Upper lobe of right lung (tissue), 1 donor: Measurements from ENCODE around the gene ALDH5A1. TPM values are rescaled to one million over a fixed set of nuclear protein-coding genes. Genes with fewer than 3 reads are reported as not detected.

ENCODE experiments used
- ATAC-seq: fragments of 200-7000 bp; cut with Tn5 transposase; one replicate; pipeline ENCODE4 v1.9.1; 2020; ENCODE audit warnings: mild to moderate bottlenecking, moderate library complexity
- DNase-seq: peaks from one replicate; pipeline ENCODE4 v3.0.0-alpha.2; 2020
- H3K27ac ChIP-seq: fragments of 200-600 bp; one replicate; pipeline ENCODE4 v1.8.0; 2022
- H3K27me3 ChIP-seq: fragments of 200-600 bp; one replicate; pipeline ENCODE4 v1.8.0; 2022; ENCODE audit warnings: mild to moderate bottlenecking
- H3K36me3 ChIP-seq: fragments of 200-600 bp; one replicate; pipeline ENCODE4 v1.8.0; 2022
- H3K4me1 ChIP-seq: fragments of 200-600 bp; one replicate; pipeline ENCODE4 v1.8.0; 2022
- H3K4me3 ChIP-seq: fragments of 200-600 bp; one replicate; pipeline ENCODE4 v1.8.0; 2022; ENCODE audit warnings: mild to moderate bottlenecking
- H3K9me3 ChIP-seq: fragments of 200-600 bp; one replicate; pipeline ENCODE4 v1.8.0; 2022
- intact Hi-C: fragments of 100-400 bp; cut with DNase I; formaldehyde crosslinking; loops from one replicate; pipeline ENCODE4 v1.11.0; 2022
- total RNA-seq: library from RNA; stranded (reverse); fragmentation: NEBNext Ultra II Directional; extraction: Animal tissue kit (Norgen Biotek cat#: 25700); gene quantifications from one replicate; pipeline ENCODE4 v1.2.1, GENCODE V29; 2021
- TF ChIP-seq, protein P1 (sequence below): fragments of 200-600 bp; IDR thresholded peaks from one replicate; pipeline ENCODE4 v1.8.0; 2022; ENCODE audit warnings: antibody characterized with exemption
- donor health status: DM: no; HTN: yes; CAD: no; lungs with severe emphysema.

Gene ALDH5A1
- total RNA-seq, 1 donor from 2014 or later, result 15.5 TPM

DNA sequence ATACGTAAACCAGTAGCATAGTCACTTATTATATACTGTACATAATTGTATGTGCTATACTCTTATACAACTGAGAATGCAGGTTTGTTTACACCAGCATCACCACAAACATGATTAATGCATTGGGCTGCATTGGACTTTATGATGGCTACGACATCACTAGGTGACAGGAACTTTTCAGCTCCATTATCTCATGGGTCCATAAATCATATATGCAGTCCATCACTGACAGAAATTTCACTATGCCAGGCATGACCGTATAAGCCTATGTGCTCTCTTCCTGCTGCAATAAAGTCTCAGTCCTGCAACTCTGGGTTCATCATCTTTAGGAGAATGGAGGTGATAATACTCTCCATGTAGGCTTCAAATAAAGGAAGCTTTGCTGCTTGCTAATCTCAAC, 45.4 kb downstream of the ALDH5A1 start:
- ATAC-seq (no peak), DNase-seq (no peak)
- intact Hi-C loops, result no loop called here
- Histone ChIP-seq H3K4me3 (no peak overlapping the region), H3K27ac (no peak overlapping the region), H3K4me1 (no peaks in the 10 kb centered on the region), H3K36me3 (no peaks in the 10 kb centered on the region), H3K27me3 (no peaks in the 10 kb centered on the region), H3K9me3 (no peaks in the 10 kb centered on the region)
- TF ChIP-seq, protein P1, sequence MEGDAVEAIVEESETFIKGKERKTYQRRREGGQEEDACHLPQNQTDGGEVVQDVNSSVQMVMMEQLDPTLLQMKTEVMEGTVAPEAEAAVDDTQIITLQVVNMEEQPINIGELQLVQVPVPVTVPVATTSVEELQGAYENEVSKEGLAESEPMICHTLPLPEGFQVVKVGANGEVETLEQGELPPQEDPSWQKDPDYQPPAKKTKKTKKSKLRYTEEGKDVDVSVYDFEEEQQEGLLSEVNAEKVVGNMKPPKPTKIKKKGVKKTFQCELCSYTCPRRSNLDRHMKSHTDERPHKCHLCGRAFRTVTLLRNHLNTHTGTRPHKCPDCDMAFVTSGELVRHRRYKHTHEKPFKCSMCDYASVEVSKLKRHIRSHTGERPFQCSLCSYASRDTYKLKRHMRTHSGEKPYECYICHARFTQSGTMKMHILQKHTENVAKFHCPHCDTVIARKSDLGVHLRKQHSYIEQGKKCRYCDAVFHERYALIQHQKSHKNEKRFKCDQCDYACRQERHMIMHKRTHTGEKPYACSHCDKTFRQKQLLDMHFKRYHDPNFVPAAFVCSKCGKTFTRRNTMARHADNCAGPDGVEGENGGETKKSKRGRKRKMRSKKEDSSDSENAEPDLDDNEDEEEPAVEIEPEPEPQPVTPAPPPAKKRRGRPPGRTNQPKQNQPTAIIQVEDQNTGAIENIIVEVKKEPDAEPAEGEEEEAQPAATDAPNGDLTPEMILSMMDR, result no peak

DNA sequence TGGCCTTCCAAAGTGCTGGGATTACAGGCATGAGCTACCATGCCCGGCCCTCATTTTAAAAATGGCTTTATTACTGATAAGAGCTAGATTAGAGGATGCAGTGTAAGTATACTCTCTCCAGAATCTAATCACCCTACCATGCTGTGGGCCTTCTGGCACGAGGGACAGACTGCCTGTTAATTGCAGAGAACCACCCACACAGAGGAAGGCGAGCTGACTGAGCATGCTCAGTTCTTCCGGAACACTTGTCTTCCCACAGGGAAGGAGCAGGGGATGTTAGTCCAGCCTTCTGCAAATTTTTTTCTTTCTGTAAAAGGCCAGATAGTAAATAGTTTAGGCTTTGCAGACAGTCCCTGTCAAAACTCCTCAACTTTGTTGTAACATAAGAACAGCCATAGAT, 48.9 kb downstream of the ALDH5A1 start:
- DNase-seq (no peak), ATAC-seq (no peak)
- H3K27me3 ChIP-seq, result peaks cover 3% of the 10 kb centered on the region
- no peak overlapping the region for H3K27ac ChIP-seq
- H3K4me1 ChIP-seq, result no peaks in the 10 kb centered on the region
- TF ChIP-seq, protein P1, result no peak
- intact Hi-C loops, result no loop called here
- H3K9me3 ChIP-seq, result no peaks in the 10 kb centered on the region
- H3K4me3 ChIP-seq, result no peak overlapping the region
- no peaks in the 10 kb centered on the region for H3K36me3 ChIP-seq

DNA sequence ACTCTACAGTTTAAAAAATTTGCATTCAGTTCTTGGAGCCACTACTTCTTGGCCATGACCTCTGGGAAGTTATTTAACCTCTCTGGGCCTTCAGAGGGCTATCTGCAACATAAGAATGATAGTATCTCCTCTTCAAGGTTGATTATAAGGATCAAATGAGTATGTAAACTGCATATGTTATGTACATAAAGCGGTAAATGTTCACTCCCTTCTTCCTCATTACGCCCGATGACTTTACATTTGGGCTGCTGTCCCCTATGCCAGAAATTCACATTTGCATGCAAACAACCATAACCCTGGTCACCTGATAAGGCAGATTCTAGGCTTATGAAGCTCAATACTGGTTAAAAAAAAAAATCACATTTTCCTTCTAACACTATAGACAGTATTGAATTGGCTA, 50.4 kb downstream of the ALDH5A1 start:
- peaks cover 3% of the 10 kb centered on the region for H3K27me3 ChIP-seq
- H3K4me1 ChIP-seq, result no peaks in the 10 kb centered on the region
- H3K4me3 ChIP-seq, result no peak overlapping the region
- TF ChIP-seq, protein P1, result no peak
- H3K9me3 ChIP-seq, result no peaks in the 10 kb centered on the region
- H3K27ac ChIP-seq, result no peak overlapping the region
- intact Hi-C loops, result no loop called here
- DNase-seq, result no peak
- no peaks in the 10 kb centered on the region for H3K36me3 ChIP-seq
- ATAC-seq, result no peak

DNA sequence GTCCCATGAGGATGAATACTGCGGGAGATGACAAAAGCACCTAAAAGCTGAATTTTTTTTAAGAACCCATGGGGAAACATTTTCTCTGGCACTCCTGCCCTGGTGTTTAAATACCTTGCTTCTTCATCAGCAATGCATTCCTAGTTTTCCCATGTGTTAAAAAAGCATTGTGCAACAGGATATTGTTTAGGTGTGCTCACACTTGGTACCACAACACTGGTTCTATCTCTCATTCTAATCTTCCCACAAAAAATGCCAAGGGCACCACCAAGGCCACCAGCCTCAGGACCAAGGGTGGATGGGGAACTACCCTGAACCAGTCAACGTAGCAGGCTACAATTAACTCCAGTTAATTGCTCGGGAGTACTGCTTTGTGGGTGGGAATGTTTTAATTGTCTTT, 50.9 kb downstream of the ALDH5A1 start:
- Histone ChIP-seq H3K4me3 (no peak overlapping the region), H3K27ac (no peak overlapping the region), H3K27me3 (peaks cover 3% of the 10 kb centered on the region), H3K9me3 (no peaks in the 10 kb centered on the region), H3K36me3 (no peaks in the 10 kb centered on the region), H3K4me1 (no peaks in the 10 kb centered on the region)
- ATAC-seq (no peak), DNase-seq (no peak)
- intact Hi-C loops, result no loop called here
- TF ChIP-seq, protein P1, result no peak

DNA sequence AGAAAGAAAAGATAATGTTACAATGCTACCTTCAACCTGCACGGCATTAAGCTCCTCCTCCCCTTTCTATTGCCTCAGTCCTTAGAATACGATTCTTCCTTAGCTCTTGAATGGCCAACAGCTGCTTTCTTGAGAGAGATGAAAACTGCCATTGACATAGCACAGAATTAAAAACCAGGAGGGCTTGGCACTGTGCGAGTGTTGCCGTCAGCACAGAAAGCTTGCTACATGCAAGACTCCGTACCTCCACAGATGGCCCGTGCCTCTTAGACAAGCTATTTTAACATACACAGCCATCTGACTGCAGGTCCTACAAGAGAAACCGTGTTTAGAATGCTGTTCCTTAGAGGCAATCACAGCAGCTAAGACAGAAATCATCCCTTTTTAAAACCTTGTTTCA, 51.7 kb downstream of the ALDH5A1 start:
- Histone ChIP-seq H3K27ac (no peak overlapping the region), H3K4me1 (no peaks in the 10 kb centered on the region), H3K4me3 (no peak overlapping the region), H3K36me3 (no peaks in the 10 kb centered on the region), H3K27me3 (peaks cover 3% of the 10 kb centered on the region), H3K9me3 (no peaks in the 10 kb centered on the region)
- TF ChIP-seq, protein P1, result no peak
- DNase-seq (no peak), ATAC-seq (no peak)
- intact Hi-C loops, result no loop called here

DNA sequence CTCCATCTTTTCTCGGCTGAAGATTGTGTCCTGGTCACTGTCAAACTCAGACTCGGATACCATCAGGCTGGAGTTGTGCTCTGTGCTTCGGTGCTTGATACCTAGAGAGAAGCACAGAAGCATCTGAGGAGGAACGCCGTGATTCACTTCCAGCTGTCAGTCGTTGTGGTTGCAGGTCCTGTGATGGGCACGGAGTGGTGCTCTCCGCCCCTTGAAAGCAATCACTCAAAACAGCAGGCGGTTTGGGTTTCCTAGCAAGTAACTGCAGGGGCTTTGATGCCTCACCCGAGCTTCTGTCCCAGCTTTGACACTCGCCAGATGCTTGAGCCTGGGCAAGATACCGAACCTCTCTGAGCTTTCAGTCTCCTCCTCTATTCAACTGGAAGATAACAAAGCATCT, 52.5 kb downstream of the ALDH5A1 start:
- H3K27ac ChIP-seq, result no peak overlapping the region
- no peaks in the 10 kb centered on the region for H3K36me3 ChIP-seq
- peaks cover 3% of the 10 kb centered on the region for H3K27me3 ChIP-seq
- intact Hi-C loops, result no loop called here
- H3K4me3 ChIP-seq, result no peak overlapping the region
- H3K4me1 ChIP-seq, result no peaks in the 10 kb centered on the region
- no peak for DNase-seq
- ATAC-seq, result no peak
- H3K9me3 ChIP-seq, result no peaks in the 10 kb centered on the region
- TF ChIP-seq, protein P1, result no peak
